ENCODE measurements around the gene C1QC.

C1QC gene

DNA sequence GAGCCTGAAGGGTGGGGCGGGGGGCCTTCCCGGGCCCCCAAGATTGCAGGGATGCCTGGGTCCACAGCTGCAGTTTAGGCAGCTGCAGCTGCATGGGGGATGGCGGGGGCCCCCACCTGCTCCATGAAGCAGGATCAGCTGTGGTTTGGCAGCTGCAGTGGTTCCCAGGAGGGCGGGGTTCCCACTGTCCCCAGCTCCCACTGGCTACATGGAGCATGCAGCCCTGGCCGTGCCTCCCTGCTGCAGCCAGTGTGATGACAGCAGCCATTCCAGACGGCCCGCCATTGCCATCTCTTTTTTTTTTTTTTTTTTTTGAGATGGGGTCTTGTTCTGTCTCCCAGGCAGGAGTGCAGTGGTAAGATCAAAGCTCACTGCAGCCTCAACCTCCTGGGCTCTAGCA, 8.0 kb upstream of the C1QC start:
- TF ChIP-seq, protein P1, sequence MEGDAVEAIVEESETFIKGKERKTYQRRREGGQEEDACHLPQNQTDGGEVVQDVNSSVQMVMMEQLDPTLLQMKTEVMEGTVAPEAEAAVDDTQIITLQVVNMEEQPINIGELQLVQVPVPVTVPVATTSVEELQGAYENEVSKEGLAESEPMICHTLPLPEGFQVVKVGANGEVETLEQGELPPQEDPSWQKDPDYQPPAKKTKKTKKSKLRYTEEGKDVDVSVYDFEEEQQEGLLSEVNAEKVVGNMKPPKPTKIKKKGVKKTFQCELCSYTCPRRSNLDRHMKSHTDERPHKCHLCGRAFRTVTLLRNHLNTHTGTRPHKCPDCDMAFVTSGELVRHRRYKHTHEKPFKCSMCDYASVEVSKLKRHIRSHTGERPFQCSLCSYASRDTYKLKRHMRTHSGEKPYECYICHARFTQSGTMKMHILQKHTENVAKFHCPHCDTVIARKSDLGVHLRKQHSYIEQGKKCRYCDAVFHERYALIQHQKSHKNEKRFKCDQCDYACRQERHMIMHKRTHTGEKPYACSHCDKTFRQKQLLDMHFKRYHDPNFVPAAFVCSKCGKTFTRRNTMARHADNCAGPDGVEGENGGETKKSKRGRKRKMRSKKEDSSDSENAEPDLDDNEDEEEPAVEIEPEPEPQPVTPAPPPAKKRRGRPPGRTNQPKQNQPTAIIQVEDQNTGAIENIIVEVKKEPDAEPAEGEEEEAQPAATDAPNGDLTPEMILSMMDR (IDR thresholded peaks at IDR 0.05; ENCODE audit: control insufficient read depth, insufficient read depth, low read depth, low read length, missing control alignments), result no peak
- H3K4me3 ChIP-seq (ENCODE audit: control insufficient read depth, low read depth, low read length), result no peak overlapping the region
- DNase-seq (ENCODE audit: low read depth), result no peak

DNA sequence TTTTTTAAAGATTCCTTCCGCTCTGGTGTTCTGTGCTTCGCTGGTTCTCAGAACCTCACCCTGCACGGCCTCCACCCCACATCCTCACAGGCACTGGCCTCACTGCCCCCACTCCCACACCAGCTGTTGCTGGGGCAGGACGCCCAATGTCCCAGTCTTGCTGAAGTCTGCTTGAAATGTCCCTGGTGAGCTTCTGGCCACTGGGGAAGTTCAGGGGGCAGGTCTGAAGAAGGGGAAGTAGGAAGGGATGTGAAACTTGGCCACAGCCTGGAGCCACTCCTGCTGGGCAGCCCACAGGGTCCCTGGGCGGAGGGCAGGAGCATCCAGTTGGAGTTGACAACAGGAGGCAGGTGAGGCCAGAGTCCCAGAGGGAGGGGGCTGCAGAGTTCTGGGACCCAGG, 7.1 kb upstream of the C1QC start, which contains the start of gene C1QA:
TSS of gene C1QA (plus strand) at position 276 of the 400 bp plus-strand sequence. CDS start 989 bp downstream, outside the sequence.
- no peak for DNase-seq (ENCODE audit: low read depth)
- no peak within 1 kb of the TSS for H3K4me3 ChIP-seq (ENCODE audit: control insufficient read depth, low read depth, low read length)
- TF ChIP-seq, protein P1 (IDR thresholded peaks at IDR 0.05; ENCODE audit: control insufficient read depth, insufficient read depth, low read depth, low read length, missing control alignments), result no peak

DNA sequence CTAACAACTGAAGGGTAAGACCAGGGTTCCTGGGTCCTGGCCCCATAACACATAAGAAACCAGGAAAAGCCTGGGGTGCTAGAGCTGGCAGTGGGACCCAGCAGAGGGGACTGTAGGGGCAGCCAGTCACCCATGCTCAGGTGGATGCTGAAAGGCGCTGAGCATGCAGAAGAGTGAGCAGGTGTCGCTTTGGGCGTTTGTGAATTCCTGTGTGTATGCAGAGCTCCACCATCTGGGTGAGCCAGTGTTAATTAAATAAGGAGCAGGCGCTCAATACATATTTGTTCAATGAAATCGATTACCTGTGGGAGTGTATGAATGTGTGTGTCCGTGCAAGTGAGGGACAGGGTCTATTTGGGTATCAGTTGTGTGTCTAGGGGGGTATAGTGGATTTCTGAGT, 6.5 kb upstream of the C1QC start:
- TF ChIP-seq, protein P1 (IDR thresholded peaks at IDR 0.05; ENCODE audit: control insufficient read depth, insufficient read depth, low read depth, low read length, missing control alignments), result no peak

DNA sequence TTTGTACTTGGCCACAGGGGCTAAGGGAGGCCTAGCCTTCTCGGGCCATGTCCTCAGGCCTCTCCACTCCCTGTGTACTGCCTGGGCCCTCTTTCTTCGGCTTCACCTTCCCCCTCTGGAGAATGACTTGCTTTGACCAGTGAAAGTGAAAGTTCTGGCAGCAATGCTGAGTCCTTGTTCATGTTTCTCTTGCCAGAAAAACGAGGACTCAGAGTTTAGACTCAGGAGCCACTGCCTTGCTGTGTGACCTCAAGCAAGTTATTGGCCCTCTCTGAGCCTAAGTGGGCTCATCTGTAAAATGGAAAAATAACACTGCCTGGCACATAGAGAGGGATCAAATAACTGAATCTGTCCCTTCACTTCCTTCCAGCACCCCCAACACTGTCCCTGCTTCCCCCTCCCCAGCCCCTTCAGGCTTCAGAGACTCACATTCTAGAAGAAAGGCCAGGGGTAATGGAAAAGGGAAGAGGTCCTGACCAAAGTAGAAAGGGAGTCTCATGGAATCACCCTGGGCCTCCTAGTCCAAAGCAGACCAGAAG, 5.5 kb upstream of the C1QC start:
- H3K4me3 ChIP-seq (ENCODE audit: control insufficient read depth, low read depth, low read length), result no peak overlapping the region
- no peak for DNase-seq (ENCODE audit: low read depth)
- TF ChIP-seq, protein P1 (IDR thresholded peaks at IDR 0.05; ENCODE audit: control insufficient read depth, insufficient read depth, low read depth, low read length, missing control alignments), result no peak

More for the DNA sequence above, 6.5 kb upstream of the C1QC start:
- no peak for DNase-seq (ENCODE audit: low read depth)
- H3K4me3 ChIP-seq (ENCODE audit: control insufficient read depth, low read depth, low read length), result no peak overlapping the region

DNA sequence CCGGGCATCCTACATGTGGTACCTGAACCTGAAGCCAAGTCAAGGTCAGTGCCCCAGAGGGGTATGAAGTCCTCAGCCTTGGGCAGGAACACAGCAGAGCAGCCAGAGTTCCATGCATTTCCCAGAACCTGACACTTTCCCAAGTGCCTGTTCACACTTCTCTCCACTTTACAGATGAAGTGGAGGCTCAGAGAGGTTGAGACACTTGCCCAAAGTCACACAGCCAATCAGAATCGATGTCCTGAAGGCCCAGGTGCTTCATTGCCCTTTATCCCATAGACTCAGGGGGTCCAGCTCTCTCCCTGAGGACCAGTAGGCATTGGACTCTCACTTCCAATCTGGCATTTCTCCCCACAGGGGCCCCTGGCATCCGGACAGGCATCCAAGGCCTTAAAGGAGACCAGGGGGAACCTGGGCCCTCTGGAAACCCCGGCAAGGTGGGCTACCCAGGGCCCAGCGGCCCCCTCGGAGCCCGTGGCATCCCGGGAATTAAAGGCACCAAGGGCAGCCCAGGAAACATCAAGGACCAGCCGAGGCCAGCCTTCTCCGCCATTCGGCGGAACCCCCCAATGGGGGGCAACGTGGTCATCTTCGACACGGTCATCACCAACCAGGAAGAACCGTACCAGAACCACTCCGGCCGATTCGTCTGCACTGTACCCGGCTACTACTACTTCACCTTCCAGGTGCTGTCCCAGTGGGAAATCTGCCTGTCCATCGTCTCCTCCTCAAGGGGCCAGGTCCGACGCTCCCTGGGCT, 4.8 kb upstream of the C1QC start:
- TF ChIP-seq, protein P1 (IDR thresholded peaks at IDR 0.05; ENCODE audit: control insufficient read depth, insufficient read depth, low read depth, low read length, missing control alignments), result no peak
- no peak for DNase-seq (ENCODE audit: low read depth)
- H3K4me3 ChIP-seq (ENCODE audit: control insufficient read depth, low read depth, low read length), result no peak overlapping the region

DNA sequence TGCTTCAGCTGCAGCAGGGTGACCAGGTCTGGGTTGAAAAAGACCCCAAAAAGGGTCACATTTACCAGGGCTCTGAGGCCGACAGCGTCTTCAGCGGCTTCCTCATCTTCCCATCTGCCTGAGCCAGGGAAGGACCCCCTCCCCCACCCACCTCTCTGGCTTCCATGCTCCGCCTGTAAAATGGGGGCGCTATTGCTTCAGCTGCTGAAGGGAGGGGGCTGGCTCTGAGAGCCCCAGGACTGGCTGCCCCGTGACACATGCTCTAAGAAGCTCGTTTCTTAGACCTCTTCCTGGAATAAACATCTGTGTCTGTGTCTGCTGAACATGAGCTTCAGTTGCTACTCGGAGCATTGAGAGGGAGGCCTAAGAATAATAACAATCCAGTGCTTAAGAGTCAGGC, 4.1 kb upstream of the C1QC start:
- peak; percentile 2 for DNase-seq (ENCODE audit: low read depth)
- TF ChIP-seq, protein P1 (IDR thresholded peaks at IDR 0.05; ENCODE audit: control insufficient read depth, insufficient read depth, low read depth, low read length, missing control alignments), result no peak
- no peak overlapping the region for H3K4me3 ChIP-seq (ENCODE audit: control insufficient read depth, low read depth, low read length)

Data from AG09309 (cell line).